Ovary (tissue), 9 donors: ENCODE data around the gene MAP1LC3B2. TPM values are rescaled to one million over a fixed set of nuclear protein-coding genes. Genes with fewer than 3 reads are reported as not detected.
A peak's percentile ranks its signal among the peaks of the same experiment; 100 is the strongest.

ENCODE experiments used
- DNase-seq, 5 donors: peaks; one replicate each; pipeline ENCODE4 v3.0.0-alpha.2; 2019 to 2020
- H3K27ac ChIP-seq, 2 donors: fragments of 200-600 bp; one replicate each; pipeline versions ENCODE4 v1.5.1 to v1.8.0; 2019 to 2022
- H3K27me3 ChIP-seq: fragments of 200-600 bp; one replicate; pipeline ENCODE4 v1.8.0; 2022
- H3K36me3 ChIP-seq: fragments of 200-600 bp; sonication (generic); one replicate; pipeline ENCODE4 v1.5.1; 2019
- H3K4me1 ChIP-seq: one replicate; pipeline ENCODE4 v1.8.1; 2013; ENCODE audit warnings: mild to moderate bottlenecking, moderate library complexity; ENCODE audit not compliant: insufficient read depth
- H3K4me3 ChIP-seq: fragments of 200-600 bp; sonication (generic); one replicate; pipeline ENCODE4 v1.5.1; 2017
- H3K9me3 ChIP-seq, 2 donors: fragments of 200-600 bp in 1 of 2; sonication (generic) in 1 of 2; one replicate each; pipeline versions ENCODE4 v1.5.1 to v1.8.1; 2013 to 2019; ENCODE audit warnings: mild to moderate bottlenecking in 1 of 2, moderate library complexity in 1 of 2
- CTCF ChIP-seq, 3 donors: fragments of 450-650 bp in 2 of 3; fragments of 200-600 bp in 1 of 3; IDR thresholded peaks; one replicate each; pipeline versions ENCODE4 v1.5.1 to v1.8.0; 2016 to 2022; ENCODE audit warnings: antibody characterized with exemption in 3 of 3, mild to moderate bottlenecking in 1 of 3
- EP300 ChIP-seq: sonication (generic); formaldehyde crosslinking; IDR thresholded peaks from one replicate; pipeline ENCODE4 v1.6.1; 2017; ENCODE audit warnings: antibody characterized with exemption
- POLR2A ChIP-seq: fragments of 450-650 bp; IDR thresholded peaks from one replicate; pipeline ENCODE4 v1.6.1; 2017; ENCODE audit warnings: antibody characterized with exemption, mild to moderate bottlenecking, moderate library complexity
- WGBS, 3 donors: extraction: QIAGEN DNeasy Blood & Tissue Kit in 1 of 3; methylation state at CpG; one replicate each; pipeline versions ENCODE4 v1.1.5 to v1.1.7; 2013 to 2017; 5-methylcytosine and 5-hydroxymethylcytosine counted together
- intact Hi-C, 4 donors: fragments of 100-400 bp; cut with DNase I; formaldehyde crosslinking; loops; one replicate each; pipeline versions ENCODE4 v1.11.0 to v1.15.1; 2022 to 2023
- polyA plus RNA-seq, 2 donors: library from polyadenylated mRNA; stranded (reverse); fragments of 200-250 nt in 1 of 2; fragments of 350-450 nt in 1 of 2; fragmentation: Illumina TruSeq in 1 of 2; extraction: RNeasy Lipid Tissue Mini Kit (QIAGEN cat#74804) in 1 of 2; gene quantifications; one replicate each; pipeline ENCODE4 v1.2.3, GENCODE V29; 2013 to 2014
- total RNA-seq, 7 donors: library from RNA; depleted of rRNA in 2 of 7; stranded (reverse); fragments of >200 nt in 2 of 7; fragmentation: NEBNext Ultra II Directional in 3 of 7; extraction: Animal tissue kit (Norgen Biotek cat#: 25700) in 3 of 7; gene quantifications; one replicate each; pipeline versions ENCODE4 v1.1.0 to v1.2.4, GENCODE V29; 2016 to 2023
- donor health status: DM: no; HTN: no; CAD: no; lungs with moderate emphysema.
- donor health status: DM: no; HTN: no; CAD: no.
- donor health status: Bipolar disorder and iron deficiency.
- donor health status: DM: yes; HTN: yes; CAD: no.
- donor health status: DM: no; HTN: no; CAD: no.
- donor health status: DM: yes; HTN: yes; CAD: no.

Gene MAP1LC3B2
- total and polyA plus RNA-seq, 9 donors: 0.80 to 9.9 (median 3.1) TPM

- WGBS, 3 donors: 0 to 19% (median 10%) methylated on average over 1 of the region's 1 CpG
- TF ChIP-seq POLR2A: no peak
- no peak for TF ChIP-seq EP300
- TF ChIP-seq CTCF (IDR thresholded peaks at IDR 0.05): no peak
- no peak overlapping the region for H3K4me3 ChIP-seq
- intact Hi-C loops: loop anchor here in 1 of 4 donors (5.0 kb wide), 1 partner anchor 158 kb away; no protein-coding TSS in a partner anchor
- H3K27ac ChIP-seq: no peak overlapping the region
- DNase-seq: no peak
- H3K4me1 ChIP-seq: peaks cover 18% of the 10 kb centered on the region
- H3K27me3 ChIP-seq: no peaks in the 10 kb centered on the region
- H3K36me3 ChIP-seq: no peaks in the 10 kb centered on the region
- no peaks in the 10 kb centered on the region for H3K9me3 ChIP-seq
Observed at GRCh38 chr12:116590561-116590960, 31.4 kb downstream of the MAP1LC3B2 start.

GRCh38 chr12:116591855-116592637, 32.9 kb downstream of the MAP1LC3B2 start:
- Histone ChIP-seq H3K4me1 (peaks cover 23% of the 10 kb centered on the region), H3K4me3 (no peak overlapping the region), H3K27ac (peak overlapping the region in 1 of 2 donors; percentile 23), H3K36me3 (no peaks in the 10 kb centered on the region), H3K27me3 (no peaks in the 10 kb centered on the region), H3K9me3 (no peaks in the 10 kb centered on the region)
- no peak for TF ChIP-seq CTCF (IDR thresholded peaks at IDR 0.05)
- no peak for TF ChIP-seq EP300
- TF ChIP-seq POLR2A: no peak
- peak; percentile 61 to 87 (median 71) for DNase-seq
- intact Hi-C loops: loop anchor here in 1 of 4 donors (5.0 kb wide), 1 partner anchor 160 kb away; no protein-coding TSS in a partner anchor
- 3 to 10% (median 8%) methylated on average over 11 of the region's 11 CpGs for WGBS, 3 donors

- H3K9me3 ChIP-seq: no peaks in the 10 kb centered on the region
- H3K4me1 ChIP-seq: peaks cover 23% of the 10 kb centered on the region
- 70 to 77% (median 70%) methylated on average over 8 of the region's 8 CpGs for WGBS, 3 donors
- peak overlapping the region in 1 of 2 donors; percentile 23 for H3K27ac ChIP-seq
- H3K27me3 ChIP-seq: no peaks in the 10 kb centered on the region
- DNase-seq: no peak
- no peak overlapping the region for H3K4me3 ChIP-seq
- TF ChIP-seq CTCF (IDR thresholded peaks at IDR 0.05): no peak
- TF ChIP-seq POLR2A: no peak
- TF ChIP-seq EP300: no peak
- intact Hi-C loops: loop anchor here in 1 of 4 donors (5.0 kb wide), 1 partner anchor 160 kb away; no protein-coding TSS in a partner anchor
- no peaks in the 10 kb centered on the region for H3K36me3 ChIP-seq
Observed at GRCh38 chr12:116592731-116593130, 33.5 kb downstream of the MAP1LC3B2 start.

GRCh38 chr12:116594325-116595038, 35.3 kb downstream of the MAP1LC3B2 start:
- H3K27ac ChIP-seq: no peak overlapping the region

More at GRCh38 chr12:116594325-116595038, 35.3 kb downstream of the MAP1LC3B2 start:
- intact Hi-C loops: loop anchor here in 3 of 4 donors (5.0 kb wide), 3 partner anchors 62 to 317 kb away; partner anchors contain the start of gene MED13L (in 2 of the 3)
- Histone ChIP-seq H3K4me1 (peaks cover 36% of the 10 kb centered on the region), H3K9me3 (no peaks in the 10 kb centered on the region), H3K36me3 (no peaks in the 10 kb centered on the region), H3K4me3 (no peak overlapping the region), H3K27me3 (no peaks in the 10 kb centered on the region)
- no peak for TF ChIP-seq CTCF (IDR thresholded peaks at IDR 0.05)
- no peak for TF ChIP-seq EP300
- TF ChIP-seq POLR2A: no peak
- WGBS, 3 donors: 90 to 93% (median 91%) methylated on average over 12 of the region's 12 CpGs
- no peak for DNase-seq
